NCI-H345 (cell line): ENCODE results near the gene CISH.

Experiments used
- DNase-seq: peaks from one replicate; lab custom pipeline; 2025; lab: John Stamatoyannopoulos, UW

The CISH gene

DNA sequence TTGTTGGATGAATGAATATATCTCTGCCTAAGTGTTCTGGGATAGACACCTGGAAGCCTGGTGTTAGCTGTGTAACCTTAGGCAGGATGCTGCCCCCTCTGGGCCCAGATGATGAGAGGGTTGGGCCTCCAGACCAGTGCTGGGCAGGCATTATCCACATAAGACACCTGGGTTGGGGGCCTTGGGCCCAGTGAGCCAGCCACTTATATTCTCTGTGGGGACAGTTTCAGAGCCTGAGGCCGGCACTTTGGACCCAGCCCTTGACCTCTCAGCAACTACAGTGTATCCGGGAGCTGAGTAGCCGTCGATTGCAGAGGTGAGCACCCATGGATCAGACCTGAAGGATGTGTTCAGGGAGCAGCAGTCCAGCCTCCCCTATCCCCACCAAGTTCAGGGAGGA is 40.1 kb downstream of the CISH start:
- no peak for DNase-seq

DNA sequence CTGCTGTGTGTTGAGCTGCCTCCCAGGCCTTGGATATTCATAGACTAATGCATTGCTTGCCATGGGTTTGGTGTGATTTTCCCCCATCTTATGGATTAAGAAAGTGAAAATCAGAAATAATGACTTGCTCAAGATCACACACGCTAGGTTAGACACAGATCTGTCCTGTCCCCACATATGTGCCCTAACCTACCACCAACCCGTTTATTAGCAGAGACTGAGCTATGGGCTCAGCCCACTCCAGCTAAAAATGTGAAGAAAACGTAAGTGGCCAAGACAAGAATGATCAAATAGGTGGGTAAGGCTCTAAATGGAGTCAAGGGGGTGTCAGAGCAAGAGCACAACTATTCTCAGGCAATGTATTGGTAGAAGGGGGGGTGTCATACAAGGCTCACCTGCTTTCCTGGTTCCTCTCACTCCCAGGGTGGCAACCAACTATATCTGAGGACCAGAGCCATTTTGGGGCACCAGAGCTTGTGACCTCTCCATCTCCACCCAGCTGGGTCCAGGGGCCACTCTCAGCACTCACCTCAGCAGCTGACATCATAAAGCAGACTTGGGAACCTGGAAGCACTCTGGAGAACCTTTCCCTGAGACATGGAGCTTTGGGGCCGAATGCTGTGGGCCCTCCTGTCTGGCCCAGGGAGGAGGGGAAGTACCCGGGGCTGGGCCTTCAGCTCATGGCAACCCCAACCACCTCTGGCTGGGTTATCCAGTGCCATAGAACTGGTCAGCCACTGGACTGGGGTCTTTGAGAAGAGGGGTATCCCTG is 40.9 kb downstream of the CISH start:
- DNase-seq = no peak

DNA sequence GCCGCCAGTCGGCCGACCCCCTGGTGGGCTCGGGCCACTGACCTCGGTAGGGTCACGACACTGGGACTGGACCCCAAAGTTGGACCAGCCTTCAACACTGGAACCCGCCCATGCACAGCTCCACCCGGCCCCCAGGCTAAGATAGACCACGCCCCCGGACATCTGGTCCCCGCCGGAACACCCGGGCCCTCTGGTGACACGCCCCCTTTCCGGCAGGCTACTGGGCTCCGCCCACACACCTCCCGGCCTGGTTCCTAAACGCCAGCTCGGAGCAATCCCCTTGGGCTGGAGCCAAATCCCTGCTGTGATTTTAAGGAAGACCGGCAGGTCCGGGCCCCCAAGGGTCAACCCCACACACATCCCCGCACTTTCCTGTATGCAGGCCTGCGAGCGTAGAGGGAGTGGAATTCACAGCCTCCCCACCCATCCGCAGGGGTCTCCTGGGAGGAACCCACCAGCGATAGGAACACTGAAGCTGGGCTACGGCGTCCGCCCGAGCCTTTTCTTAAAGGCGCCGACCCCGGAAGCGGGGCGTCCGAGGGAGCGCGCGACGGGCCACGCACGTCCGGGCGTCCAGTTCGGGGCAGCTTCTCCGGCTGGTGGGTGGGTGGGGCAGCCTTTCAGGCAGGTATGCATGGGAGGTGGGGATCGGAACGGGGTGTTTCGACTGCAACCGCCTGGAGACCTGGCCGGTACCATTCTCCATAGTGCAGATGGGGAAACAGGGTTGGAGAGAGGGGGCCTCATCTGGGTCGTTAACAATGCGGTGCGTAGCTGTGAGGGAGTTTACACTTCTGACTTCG is 42.4 kb downstream of the CISH start, which contains the start of gene HEMK1:
Gene HEMK1 (plus strand): TSS at position 576 of the 803 bp plus-strand sequence. CDS start 1,583 bp downstream, outside the sequence.
- peak; percentile 92 for DNase-seq

DNA sequence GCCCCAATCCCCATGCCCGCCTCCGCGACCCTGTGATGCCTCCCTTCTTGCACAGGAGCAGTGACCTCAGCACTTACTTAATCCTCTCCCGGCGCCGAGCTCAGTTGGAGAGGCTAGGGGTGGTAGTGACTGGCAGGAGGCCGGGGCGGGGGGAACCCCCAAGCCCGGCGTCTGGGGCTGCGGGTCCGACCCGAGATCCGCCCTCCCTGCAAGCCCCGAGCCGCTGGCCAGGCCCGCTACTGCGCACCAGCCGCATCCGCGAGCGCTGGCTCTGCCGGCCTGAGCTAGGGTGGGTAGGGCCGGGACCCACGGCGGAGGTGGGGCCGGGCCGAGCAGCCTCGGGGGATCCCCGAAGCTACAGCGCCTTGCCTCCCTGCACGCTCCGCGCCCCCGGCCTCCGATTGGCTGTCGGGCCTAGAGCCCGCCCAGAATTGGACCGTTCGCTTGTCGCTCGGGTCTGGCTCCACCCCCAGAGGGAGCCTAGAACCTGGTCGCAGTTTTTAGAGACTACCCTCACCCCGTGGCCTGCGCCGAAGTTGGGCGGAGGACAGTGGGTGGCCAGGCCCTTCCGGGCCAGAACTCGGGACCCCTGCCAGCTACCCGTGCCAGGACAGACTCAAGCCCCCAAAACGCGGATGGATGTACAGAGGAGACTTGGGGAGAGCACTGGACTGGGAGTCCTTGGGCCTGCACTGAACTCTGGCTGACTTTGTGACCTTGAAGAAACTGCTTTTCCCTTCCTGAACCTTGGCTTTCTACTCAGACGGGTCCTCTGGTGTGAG is 44.0 kb downstream of the CISH start, which contains the start of gene C3orf18:
Gene C3orf18 (minus strand): TSS at position 362 of the 782 bp plus-strand sequence. CDS start 2,048 bp downstream, outside the sequence.
- no peak for DNase-seq

DNA sequence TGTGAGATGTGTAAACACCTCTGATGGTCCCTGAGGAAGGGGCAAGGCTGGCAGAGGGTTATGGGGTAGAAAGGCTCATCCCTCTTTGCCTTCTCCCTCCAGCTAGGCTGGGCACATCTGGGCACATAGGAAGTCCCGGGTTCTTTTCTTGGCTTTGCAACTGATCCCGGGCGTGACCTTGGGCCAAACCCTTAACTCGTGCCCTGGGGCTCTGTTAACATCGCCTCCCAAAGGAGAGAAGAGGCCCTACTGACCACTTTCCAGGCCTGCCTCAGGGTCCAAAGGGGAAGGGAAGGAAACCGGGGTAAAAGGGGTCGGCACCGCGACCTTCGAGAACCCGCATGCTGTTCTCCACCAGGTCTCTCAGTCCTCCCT is 44.6 kb downstream of the CISH start:
- DNase-seq = no peak

DNA sequence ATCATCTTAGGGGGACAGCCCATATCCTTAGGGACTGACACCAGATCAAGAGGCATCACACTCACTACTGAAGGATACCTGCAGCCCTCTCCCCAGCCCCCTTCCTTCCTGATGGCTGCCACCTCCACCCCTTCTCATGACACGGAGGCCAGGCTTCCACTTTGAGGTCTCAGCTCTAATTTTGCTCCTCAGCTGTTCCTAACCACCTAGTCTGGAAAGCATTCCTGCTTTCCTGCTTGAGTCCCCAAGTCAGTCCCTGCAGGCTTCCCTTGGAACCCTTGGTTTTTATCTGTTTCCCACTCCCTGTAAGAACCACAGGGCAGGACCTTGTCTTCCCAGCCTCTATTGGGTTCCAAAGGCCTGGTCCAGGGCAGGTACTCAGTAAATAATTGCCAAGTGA is 47.3 kb downstream of the CISH start:
- DNase-seq = no peak

DNA sequence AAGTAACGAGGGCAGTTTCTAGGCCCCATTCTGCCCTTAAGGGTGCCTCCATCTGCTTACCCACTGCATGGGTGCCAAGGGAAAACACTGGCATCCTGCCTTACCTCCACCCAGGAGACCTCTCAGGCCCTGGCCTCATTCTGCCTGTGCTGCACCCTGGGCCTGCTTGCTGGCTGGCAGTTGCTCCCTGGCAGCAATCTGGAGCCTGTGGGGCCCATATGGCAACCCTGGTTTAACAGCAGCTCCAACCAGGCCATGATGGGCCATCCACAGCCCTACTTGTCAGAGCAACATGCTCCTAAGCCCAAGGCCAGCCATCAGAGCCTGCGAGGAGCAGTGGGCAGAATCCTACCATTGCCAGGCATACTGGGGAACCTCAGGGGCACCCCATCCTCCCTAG is 47.7 kb downstream of the CISH start:
- no peak for DNase-seq

DNA sequence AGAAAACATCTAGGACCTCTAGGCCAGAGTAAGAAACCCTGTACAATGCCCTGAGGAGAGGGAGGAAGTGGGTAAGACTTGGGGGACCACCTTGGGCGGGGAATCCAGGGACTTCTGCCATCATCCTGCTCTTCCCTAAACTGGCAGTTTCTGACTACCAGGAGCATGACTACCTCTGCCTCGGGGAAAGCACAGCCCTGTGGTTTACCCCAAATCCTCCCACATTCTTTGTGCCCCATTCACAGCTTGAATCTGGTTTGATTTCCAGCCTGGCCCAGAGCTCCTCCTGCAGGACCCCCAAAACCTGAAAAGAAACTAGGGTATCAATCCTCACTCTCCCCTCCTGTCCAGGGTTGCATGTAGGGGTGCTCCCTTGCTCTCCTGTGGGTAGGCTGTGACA is 48.7 kb downstream of the CISH start:
- no peak for DNase-seq

DNA sequence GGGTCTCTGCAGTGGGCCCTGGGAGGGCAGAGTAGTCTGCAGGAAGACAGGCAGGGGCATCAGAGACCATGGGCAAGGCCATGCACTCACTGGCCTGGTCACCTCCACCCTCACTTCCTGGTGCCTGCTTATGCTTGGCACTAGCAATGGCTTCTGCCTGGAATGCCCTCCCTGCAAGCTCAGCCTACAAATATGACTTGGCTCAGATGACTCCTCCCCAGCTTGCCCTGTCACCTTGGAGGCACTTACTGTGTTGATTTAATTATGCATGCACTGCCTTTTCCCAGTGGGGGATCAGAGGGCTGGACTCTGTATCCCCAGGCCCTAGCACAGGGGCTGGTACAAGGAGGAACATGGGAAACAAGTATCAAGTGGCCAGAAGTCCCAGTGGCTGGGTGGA is 51.9 kb downstream of the CISH start:
- DNase-seq = no peak

DNA sequence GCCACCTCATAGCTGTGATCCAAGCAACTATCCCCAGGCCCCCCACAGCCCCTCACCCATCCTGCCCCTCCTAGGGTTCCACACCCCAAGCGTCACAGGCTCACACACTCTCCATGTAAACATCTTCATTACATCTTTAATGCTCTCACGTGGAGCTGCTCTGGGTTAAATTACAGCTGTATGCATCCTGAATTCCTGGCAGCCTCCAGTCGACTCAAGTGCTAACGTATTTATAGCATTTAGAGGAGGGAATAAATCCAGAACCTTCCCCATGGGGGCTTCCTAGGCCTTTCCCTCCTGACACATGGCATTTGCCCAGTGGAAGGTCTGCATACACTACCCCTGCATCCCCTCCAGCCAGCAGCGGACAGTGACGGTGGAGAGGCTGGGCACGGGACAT is 53.7 kb downstream of the CISH start:
- no peak for DNase-seq

DNA sequence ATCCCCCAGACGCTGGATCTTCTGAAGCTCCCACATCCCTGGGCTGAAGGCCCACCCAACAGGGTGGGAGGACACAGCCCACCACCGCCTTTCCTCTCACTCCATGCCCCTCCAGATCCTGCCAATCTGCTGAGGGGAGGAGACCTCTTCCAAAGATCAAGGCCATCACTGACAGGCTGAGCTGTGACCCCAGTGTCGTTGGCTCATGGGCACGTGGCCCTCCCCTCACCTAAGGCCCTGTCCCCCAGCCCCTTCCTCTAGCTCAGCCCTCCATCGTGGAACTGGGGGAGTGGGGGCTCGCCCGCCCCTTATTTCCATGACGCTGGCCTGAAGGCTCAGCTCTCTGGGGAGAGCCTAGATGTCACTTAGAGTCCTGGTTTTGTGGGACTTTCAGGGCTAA is 54.5 kb downstream of the CISH start:
- DNase-seq = no peak
